ENCODE results near the gene FBXW9. TPM values are rescaled to one million over a fixed set of nuclear protein-coding genes. Genes with fewer than 3 reads are reported as not detected.
A peak's percentile ranks its signal among the peaks of the same experiment; 100 is the strongest.
"Not testable (repeated sequence)": the region's sequence is repeated elsewhere in the genome, so short reads cannot be mapped to it uniquely, and the experiment has no call there.

FBXW9 gene
- total RNA-seq, 1 donor from 2014 or later = 3.6 TPM

DNA sequence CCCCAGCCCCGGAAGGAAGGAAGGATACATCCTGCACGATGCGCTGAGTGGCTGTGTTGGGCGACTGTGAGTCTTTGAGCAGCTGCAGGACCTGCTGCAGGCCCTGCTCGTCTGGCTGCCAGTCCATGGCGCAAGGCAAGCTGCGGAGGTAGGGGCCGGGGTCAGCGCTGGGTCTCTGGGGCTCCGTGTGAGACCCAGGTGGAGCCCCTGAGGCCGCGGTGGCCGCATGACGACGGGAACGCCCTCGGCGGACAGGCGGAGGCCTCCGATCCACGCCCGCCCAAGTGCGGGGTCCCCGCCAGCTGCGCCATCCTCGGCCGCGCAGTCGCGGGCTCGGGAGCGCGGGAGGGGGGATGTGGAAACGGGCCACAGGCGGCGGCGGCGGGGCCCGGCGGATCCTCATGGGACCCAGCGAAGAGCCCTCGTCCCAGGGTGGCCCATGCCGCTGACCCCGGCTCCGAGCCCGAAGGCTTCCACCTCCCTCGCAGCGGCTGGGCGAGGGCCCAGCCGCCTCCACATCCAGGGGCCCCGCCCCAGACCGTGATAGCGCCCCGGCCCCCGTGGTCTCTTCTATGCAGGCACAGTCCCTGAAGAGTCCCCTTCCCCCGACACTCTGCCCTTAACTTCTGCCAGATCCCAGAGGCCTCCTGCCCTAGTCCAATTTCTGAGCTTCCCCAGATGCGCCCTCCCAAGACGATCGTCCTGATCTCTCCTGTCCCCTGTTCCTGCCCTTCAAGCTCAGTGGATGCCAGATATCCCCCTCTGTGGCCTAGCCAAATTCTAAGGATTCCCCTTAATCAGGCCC lies 24.6 kb upstream of the FBXW9 start:
- no peak for ATAC-seq
- no peak for DNase-seq (ENCODE audit: low spot score)
- intact Hi-C loops (cut with DNase I) = no loop called here

DNA sequence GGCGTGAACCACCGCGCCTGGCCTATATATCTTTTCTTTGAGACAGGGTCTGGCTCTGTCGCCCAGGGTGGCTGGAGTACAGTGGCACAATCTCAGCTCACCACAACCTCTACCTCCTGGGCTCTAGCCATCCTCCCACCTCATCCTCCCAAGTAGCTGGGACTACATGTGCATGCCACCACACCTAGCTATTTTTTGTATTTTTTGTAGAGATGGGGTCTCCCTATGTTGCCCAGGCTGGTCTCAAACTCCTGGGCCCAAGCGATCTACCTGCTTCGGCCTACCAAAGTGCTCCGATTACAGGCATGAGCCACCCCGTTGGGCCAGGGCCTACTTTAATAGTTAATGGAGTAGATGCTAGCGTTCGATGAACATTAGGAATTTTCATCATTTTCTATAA lies 23.9 kb upstream of the FBXW9 start:
- intact Hi-C loops (cut with DNase I) = no loop called here
- DNase-seq (ENCODE audit: low spot score) (no peak), ATAC-seq (no peak)

- no peak for ATAC-seq
- DNase-seq (ENCODE audit: low spot score) = no peak
- intact Hi-C loops (cut with DNase I) = no loop called here
Observed at GRCh38 chr19:12715929-12716328, 19.5 kb upstream of the FBXW9 start.

DNA sequence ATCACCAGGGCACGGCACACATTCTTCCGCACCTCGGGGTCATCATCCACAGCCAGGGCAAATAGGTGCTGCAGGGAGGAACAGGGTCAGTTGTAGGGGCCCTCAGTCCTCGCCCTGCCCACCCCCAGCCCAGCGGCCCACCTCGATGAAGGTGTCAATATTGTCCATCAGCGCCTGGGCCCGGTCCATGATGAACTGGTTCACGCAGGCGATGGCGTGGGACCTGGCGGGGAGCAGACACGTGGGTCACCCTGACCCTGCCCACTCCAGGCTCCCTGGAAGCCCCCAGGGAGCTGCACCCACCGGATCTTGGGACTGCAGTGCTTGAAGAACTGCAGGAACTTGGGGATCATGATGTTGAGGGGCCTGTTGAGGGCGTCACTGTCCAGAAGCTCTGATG lies 18.7 kb upstream of the FBXW9 start:
- no peak for ATAC-seq
- DNase-seq (ENCODE audit: low spot score) = no peak
- intact Hi-C loops (cut with DNase I) = no loop called here

GRCh38 chr19:12713304-12713703 lies 16.9 kb upstream of the FBXW9 start:
- DNase-seq (ENCODE audit: low spot score); intact Hi-C loops (cut with DNase I); ATAC-seq: not testable (repeated sequence)

DNA sequence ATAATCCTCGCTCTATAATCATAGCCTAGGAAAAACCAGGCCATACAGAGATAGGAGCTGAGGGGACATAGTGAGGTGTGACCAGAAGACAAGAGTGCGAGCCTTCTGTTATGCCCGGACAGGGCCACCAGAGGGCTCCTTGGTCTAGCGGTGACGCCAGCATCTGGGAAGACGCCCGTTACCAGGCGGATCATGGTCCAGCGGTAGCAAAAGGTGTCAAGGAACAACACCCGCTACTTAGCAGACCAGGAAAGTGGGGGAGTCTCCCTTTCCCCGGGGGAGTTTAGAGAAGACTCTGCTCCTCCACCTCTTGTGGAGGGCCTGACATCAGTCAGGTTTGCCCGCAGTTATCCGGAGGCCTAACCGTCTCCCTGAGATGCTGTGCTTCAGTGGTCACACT lies 15.6 kb upstream of the FBXW9 start:
- ATAC-seq; DNase-seq (ENCODE audit: low spot score); intact Hi-C loops (cut with DNase I): not testable (repeated sequence)

GRCh38 chr19:12711187-12711586 lies 14.8 kb upstream of the FBXW9 start:
- no peak for ATAC-seq
- no peak for DNase-seq (ENCODE audit: low spot score)
- intact Hi-C loops (cut with DNase I) = no loop called here

DNA sequence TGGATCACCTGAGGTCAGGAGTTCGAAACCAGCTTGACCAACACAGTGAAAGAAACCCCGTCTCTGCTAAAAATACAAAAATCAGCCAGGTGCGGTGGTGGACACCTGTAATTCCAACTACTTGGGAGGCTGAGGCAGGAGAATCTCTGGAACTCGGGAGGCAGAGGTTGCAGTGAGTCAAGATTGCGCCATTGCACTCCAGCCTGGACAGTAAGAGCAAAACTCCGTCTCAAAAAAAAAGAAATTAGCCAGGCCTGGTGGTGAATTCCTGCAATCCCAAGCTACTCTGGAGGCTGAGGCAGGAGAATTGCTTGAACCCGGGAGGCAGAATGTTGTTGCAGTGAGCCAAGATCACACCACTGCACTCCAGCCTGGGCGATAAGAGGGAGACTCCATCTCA lies 12.2 kb upstream of the FBXW9 start:
- DNase-seq (ENCODE audit: low spot score) (no peak), ATAC-seq (no peak)
- intact Hi-C loops (cut with DNase I) = no loop called here

DNA sequence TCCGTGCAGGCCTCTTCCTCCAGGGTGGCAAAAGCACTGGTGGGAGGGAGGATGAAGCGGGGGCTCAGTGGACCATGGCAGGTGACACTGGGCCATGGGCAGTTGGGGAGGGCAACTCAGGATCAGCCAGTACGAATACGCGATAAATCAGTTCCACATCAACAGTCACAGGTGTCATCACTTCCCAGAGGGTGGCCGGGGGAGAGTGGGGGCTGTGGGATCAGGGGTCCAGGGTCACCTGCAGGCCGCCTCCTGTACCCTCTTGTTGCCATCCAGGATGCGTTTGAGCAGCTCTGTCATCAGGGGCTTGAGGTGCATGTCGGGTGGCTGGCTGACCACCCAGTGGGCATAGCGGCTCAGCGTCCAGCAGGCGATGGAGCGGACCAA lies 9.9 kb upstream of the FBXW9 start:
- ATAC-seq (no peak), DNase-seq (ENCODE audit: low spot score) (no peak)
- intact Hi-C loops (cut with DNase I) = no loop called here

- DNase-seq (ENCODE audit: low spot score) (no peak), ATAC-seq (no peak)
Observed at GRCh38 chr19:12705654-12706331, 9.4 kb upstream of the FBXW9 start.

DNA sequence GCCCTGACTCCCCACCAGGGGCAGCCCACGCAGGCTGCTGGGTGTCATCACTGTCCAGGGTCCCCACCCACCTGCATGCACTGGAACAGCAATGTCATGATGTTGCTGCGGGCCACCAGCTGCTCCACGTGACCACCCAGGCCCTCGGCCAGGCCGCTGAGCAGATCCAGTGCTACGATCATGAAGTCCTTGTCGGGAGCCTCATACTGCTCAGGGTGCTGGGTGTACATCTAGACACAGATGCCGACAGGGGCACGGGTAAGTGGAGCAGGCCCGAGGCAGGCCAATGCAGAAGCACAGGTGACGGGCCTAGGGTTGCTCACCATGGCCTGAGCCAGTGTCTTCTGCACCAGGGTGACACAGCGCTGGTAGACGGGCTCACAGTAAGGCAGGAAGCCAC lies 8.7 kb upstream of the FBXW9 start:
- DNase-seq (ENCODE audit: low spot score) (no peak), ATAC-seq (no peak)
- intact Hi-C loops (cut with DNase I) = no loop called here

More at GRCh38 chr19:12705654-12706331, 9.4 kb upstream of the FBXW9 start:
- intact Hi-C loops (cut with DNase I) = no loop called here

DNA sequence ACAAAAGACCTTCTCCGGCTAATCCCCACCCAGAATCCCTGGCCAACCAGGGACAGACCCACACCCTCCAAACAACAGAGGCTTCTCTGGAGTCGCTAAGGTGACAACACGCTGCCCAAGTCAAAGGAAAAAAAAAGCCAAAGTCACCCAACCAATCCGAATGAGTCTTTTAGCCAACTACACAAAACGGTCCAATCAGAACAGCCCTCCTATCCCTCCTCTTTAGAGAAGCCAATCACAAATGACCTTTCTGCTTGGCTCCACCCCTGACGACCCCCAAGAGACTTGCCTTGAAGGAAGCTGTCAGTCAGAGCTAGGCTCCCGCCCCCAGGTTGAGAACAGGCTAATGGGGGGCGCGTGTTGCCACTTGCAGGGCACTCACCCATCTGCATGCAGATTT lies 6.6 kb upstream of the FBXW9 start:
- intact Hi-C loops (cut with DNase I) = no loop called here
- DNase-seq (ENCODE audit: low spot score) (no peak), ATAC-seq (no peak)

DNA sequence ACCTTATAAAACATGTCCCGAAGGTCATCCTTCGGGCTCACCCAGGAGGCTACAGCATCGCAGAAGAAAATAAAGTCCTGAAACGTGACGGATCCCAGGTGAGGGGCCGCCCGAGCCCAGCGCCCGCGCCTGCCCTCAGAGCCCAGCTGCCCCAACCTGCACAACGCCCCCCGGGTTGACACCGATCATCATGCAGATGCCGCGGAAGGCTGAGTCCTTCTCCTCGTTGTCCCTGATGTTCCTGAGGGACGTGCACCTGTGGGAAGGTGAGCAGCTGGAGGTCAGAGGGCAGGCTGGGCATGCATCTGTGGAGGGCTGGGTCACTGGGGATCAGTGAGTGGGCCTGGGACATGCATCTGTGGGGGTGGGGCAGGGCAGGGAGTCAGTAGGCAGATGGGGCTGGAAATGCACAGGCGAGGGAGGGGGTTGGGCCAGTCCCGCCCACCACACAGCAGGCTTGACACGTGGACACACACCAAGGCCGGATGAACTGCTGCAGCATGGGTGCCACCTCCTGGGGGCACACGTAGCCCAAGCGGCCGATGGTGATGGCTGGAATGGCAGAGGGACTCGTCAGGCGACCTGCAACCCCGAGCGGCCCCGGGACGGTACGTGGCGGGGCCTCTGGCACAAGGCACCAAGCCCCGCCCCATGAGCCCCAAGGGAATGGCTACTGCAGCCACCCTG lies 5.3 kb upstream of the FBXW9 start:
- no peak for ATAC-seq
- intact Hi-C loops (cut with DNase I) = no loop called here
- peak; percentile 59 for DNase-seq (ENCODE audit: low spot score)

DNA sequence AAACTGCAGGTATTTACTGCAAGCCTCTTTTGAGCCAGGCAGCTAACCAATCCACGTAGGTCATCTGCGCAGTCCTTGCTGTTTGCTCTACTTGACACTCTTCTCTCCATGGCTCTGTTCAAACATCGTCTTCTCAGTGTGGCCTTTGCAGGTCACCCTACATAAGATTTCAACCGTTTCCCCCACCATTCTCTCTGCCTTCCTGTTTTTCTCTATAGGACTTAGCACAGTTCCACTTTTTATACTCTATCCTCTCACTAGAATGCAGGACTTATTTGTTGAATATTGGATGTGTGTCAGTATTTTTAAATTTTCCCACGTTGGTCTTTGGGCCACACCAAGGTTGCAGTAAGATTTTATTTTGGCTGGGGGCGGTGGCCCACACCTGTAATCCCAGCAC lies 1.7 kb upstream of the FBXW9 start:
- ATAC-seq (no peak), DNase-seq (ENCODE audit: low spot score) (no peak)
- intact Hi-C loops (cut with DNase I) = no loop called here

- intact Hi-C loops (cut with DNase I); DNase-seq (ENCODE audit: low spot score); ATAC-seq: not testable (repeated sequence)
Observed at GRCh38 chr19:12697425-12697824, 994 bp upstream of the FBXW9 start.

GRCh38 chr19:12695997-12696365 lies 450 bp downstream of the FBXW9 start:
- DNase-seq (ENCODE audit: low spot score) (no peak), ATAC-seq (peak; percentile 3)
- intact Hi-C loops (cut with DNase I) = no loop called here

GRCh38 chr19:12695514-12695913 lies 917 bp downstream of the FBXW9 start:
- DNase-seq (ENCODE audit: low spot score) (no peak), ATAC-seq (no peak)
- intact Hi-C loops (cut with DNase I) = no loop called here

DNA sequence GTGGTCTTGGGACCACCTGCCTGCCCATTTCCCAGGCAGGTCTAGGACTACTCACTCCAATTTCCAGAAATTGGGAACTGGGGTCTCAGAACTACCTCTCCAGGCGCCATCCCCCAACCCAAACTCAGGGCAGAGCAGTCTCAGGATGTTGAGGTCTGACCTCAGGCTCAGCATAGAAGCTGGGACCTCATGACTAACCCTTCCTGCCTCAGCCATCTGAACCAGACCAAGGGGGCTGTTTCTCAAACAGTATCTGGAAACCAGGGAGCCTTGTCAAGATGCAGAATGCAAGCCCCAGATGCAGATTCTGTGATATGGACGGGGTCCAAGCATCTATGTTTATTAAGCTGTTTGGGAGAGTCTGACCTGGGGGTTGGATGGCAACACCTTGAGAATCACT lies 1.3 kb downstream of the FBXW9 start:
- intact Hi-C loops (cut with DNase I) = no loop called here
- no peak for DNase-seq (ENCODE audit: low spot score)
- ATAC-seq = no peak

DNA sequence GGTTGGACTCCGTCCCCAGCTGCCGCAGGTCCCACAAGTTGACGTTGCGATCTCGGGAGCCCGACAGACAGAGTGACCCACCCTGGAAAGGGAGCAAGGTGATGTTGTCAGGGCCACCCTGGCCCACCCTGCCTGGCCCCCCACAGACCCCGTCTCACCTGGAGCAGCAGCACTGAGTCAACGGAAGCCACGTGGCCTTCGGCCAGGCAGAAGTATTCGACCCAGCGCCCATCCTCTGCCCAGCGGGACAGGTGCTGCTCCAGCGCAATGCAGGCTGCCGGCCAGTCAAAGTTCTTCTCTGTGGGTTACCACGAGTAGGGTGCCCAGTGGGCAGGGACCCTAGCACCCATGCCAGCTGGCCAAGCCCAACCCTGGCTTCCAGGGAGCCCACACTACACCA lies 1.8 kb downstream of the FBXW9 start:
- ATAC-seq (no peak), DNase-seq (ENCODE audit: low spot score) (peak; percentile 61)
- intact Hi-C loops (cut with DNase I) = no loop called here

DNA sequence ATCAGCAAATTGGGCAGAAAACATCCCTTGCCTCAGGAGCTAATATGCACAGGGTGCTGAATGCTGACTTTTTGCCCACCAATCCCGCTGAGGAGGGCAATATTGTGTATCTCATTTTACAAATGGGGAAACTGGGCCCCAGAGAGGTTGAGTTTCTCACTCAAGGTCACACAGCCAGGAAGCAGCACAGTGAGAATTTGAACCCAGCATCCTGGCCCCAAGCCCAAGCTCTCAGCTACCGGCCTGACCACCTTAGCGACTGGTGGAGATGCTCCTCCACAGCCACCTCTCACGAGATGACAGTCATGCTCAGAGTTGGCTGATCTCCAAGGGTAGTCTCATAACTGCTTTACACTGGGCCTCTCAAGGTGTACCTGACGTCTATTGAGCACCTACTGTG lies 3.5 kb downstream of the FBXW9 start:
- intact Hi-C loops (cut with DNase I) = no loop called here
- DNase-seq (ENCODE audit: low spot score) (no peak), ATAC-seq (no peak)
